Left lung (tissue), 10 donors: Measurements from ENCODE around the gene PRSS50. TPM values are rescaled to one million over a fixed set of nuclear protein-coding genes. Genes with fewer than 3 reads are reported as not detected.

Experiments used
- ATAC-seq: fragments of 200-7000 bp; cut with Tn5 transposase; one replicate; pipeline ENCODE4 v1.9.1; 2020; ENCODE audit warnings: moderate library complexity
- DNase-seq, 4 donors: peaks; one replicate each; pipeline ENCODE4 v3.0.0-alpha.2; 2013 to 2020
- H3K27ac ChIP-seq, 2 donors: fragments of 200-600 bp; sonication (generic) in 1 of 2; one replicate each; pipeline versions ENCODE4 v1.5.0 to v1.8.0; 2020 to 2021
- H3K27me3 ChIP-seq, 2 donors: fragments of 200-600 bp; sonication (generic) in 1 of 2; one replicate each; pipeline versions ENCODE4 v1.5.0 to v1.8.0; 2020 to 2021
- H3K36me3 ChIP-seq, 2 donors: fragments of 200-600 bp; sonication (generic) in 1 of 2; one replicate each; pipeline versions ENCODE4 v1.5.0 to v1.8.0; 2020 to 2021
- H3K4me1 ChIP-seq, 2 donors: fragments of 200-600 bp; one replicate each; pipeline ENCODE4 v1.8.0; 2021
- H3K4me3 ChIP-seq, 2 donors: fragments of 200-600 bp; sonication (generic) in 1 of 2; one replicate each; pipeline versions ENCODE4 v1.5.0 to v1.8.0; 2020 to 2021; ENCODE audit warnings: mild to moderate bottlenecking in 1 of 2
- H3K9me3 ChIP-seq, 2 donors: fragments of 200-600 bp; sonication (generic) in 1 of 2; one replicate each; pipeline versions ENCODE4 v1.5.0 to v1.8.0; 2020 to 2021
- CTCF ChIP-seq, 2 donors: fragments of 200-600 bp; sonication (generic) in 1 of 2; IDR thresholded peaks; one replicate each; pipeline versions ENCODE4 v1.5.0 to v1.8.0; 2021; ENCODE audit warnings: antibody characterized with exemption in 2 of 2
- intact Hi-C, 2 donors: fragments of 100-400 bp; cut with DNase I; formaldehyde crosslinking; loops; one replicate each; pipeline versions ENCODE4 v1.11.2 to v1.14.2; 2022
- polyA plus RNA-seq, 6 donors: library from polyadenylated mRNA; unstranded; fragments of 120-200 nt; gene quantifications; one replicate each; pipeline ENCODE4 v1.2.1, GENCODE V29; 2013; ENCODE audit not compliant: insufficient read length in 6 of 6
- total RNA-seq, 2 donors: library from RNA; stranded (reverse); fragmentation: NEBNext Ultra II Directional; extraction: Animal tissue kit (Norgen Biotek cat#: 25700); gene quantifications; one replicate each; pipeline ENCODE4 v1.2.1, GENCODE V29; 2021
- donor health status: DM: no; HTN: yes; CAD: no.
- donor health status: DM: no; HTN: no; CAD: no.

The PRSS50 gene
- total and polyA plus RNA-seq, 8 donors: 0.24 to 1.1 (median 0.66) TPM

GRCh38 chr3:46672349-46672695 lies 45.3 kb downstream of the PRSS50 start:
- no peak for ATAC-seq
- H3K4me1 ChIP-seq: no peaks in the 10 kb centered on the region
- no peaks in the 10 kb centered on the region for H3K9me3 ChIP-seq
- H3K4me3 ChIP-seq: no peak overlapping the region
- intact Hi-C loops: no loop called here
- H3K27me3 ChIP-seq: no peaks in the 10 kb centered on the region
- no peak overlapping the region for H3K27ac ChIP-seq
- DNase-seq: peak in 1 of 4 donors; percentile 17
- H3K36me3 ChIP-seq: peaks cover 0 to 54% of the 10 kb centered on the region in 2 donors
- TF ChIP-seq CTCF (IDR thresholded peaks at IDR 0.05): no peak

- ATAC-seq (no peak), DNase-seq (peak in 2 of 4 donors; percentile 24 to 63)
- no peak overlapping the region for H3K4me3 ChIP-seq
- intact Hi-C loops: no loop called here
- no peaks in the 10 kb centered on the region for H3K4me1 ChIP-seq
- no peaks in the 10 kb centered on the region for H3K27me3 ChIP-seq
- H3K27ac ChIP-seq: no peak overlapping the region
- no peak for TF ChIP-seq CTCF (IDR thresholded peaks at IDR 0.05)
- no peaks in the 10 kb centered on the region for H3K9me3 ChIP-seq
- H3K36me3 ChIP-seq: peaks cover 0 to 54% of the 10 kb centered on the region in 2 donors
These were observed 45.9 kb downstream of the PRSS50 start for GRCh38 chr3:46671541-46672348.

- no peak overlapping the region for H3K4me3 ChIP-seq
- intact Hi-C loops: no loop called here
- H3K9me3 ChIP-seq: no peaks in the 10 kb centered on the region
- H3K4me1 ChIP-seq: no peaks in the 10 kb centered on the region
- TF ChIP-seq CTCF (IDR thresholded peaks at IDR 0.05): no peak
- ATAC-seq: no peak
- no peak overlapping the region for H3K27ac ChIP-seq
- H3K36me3 ChIP-seq: peaks cover 0 to 47% of the 10 kb centered on the region in 2 donors
- H3K27me3 ChIP-seq: no peaks in the 10 kb centered on the region
- DNase-seq: peak in 2 of 4 donors; percentile 20 to 34
These were observed 46.7 kb downstream of the PRSS50 start for GRCh38 chr3:46670891-46671427.

- ATAC-seq (no peak), DNase-seq (peak in 2 of 4 donors; percentile 17 to 31)
- no peaks in the 10 kb centered on the region for H3K27me3 ChIP-seq
These were observed 47.4 kb downstream of the PRSS50 start for GRCh38 chr3:46670000-46670890.

More at GRCh38 chr3:46670000-46670890, 47.4 kb downstream of the PRSS50 start:
- no peak for TF ChIP-seq CTCF (IDR thresholded peaks at IDR 0.05)
- H3K4me1 ChIP-seq: no peaks in the 10 kb centered on the region
- no peak overlapping the region for H3K4me3 ChIP-seq
- H3K27ac ChIP-seq: no peak overlapping the region
- intact Hi-C loops: no loop called here
- peaks cover 0 to 40% of the 10 kb centered on the region in 2 donors for H3K36me3 ChIP-seq
- no peaks in the 10 kb centered on the region for H3K9me3 ChIP-seq
